GM12891 (cell line): ENCODE measurements around the gene CX3CR1.

Experiments used
- POLR2A ChIP-seq: IDR thresholded peaks from 2 replicates; pipeline ENCODE4 v1.6.1; 2011; ENCODE audit warnings: low read depth, low read length, control low read depth
- POLR2AphosphoS5 ChIP-seq: IDR thresholded peaks from 2 replicates; pipeline ENCODE4 v1.6.1; 2011; ENCODE audit warnings: low read depth, low read length, control low read depth
- POU2F2 ChIP-seq: IDR thresholded peaks from 2 replicates; pipeline ENCODE4 v1.6.1; 2011; ENCODE audit warnings: low read depth, mild to moderate bottlenecking, control low read depth, low read length, moderate library complexity
- SPI1 ChIP-seq: IDR thresholded peaks from 2 replicates; pipeline ENCODE4 v1.6.1; 2011; ENCODE audit warnings: low read depth, low read length, control low read depth
- TAF1 ChIP-seq: IDR thresholded peaks from 2 replicates; pipeline ENCODE4 v1.6.1; 2011; ENCODE audit warnings: low read depth, low read length, control low read depth

DNA sequence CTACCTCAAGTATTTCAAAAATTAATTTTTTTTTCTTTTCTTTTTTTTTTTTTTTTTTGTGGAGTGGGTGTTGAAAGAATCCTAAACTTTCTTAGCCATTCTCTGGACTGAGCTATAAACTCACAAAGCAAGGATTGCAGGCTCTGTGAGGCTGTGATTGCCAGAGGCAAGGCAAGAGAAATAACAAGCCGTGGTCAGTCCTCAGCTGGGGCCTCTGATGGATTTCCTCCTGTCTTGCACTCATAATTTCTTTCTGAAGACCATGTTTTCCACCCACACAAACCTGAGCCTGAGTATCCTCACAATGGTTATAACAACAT lies 1.3 kb downstream of the CX3CR1 start:
- no peak for TF ChIP-seq TAF1
- TF ChIP-seq SPI1, result no peak
- no peak for TF ChIP-seq POLR2A
- no peak for TF ChIP-seq POLR2AphosphoS5
- TF ChIP-seq POU2F2, result no peak
